HepG2 (cell line): ENCODE data around the gene SLC1A4. TPM values are rescaled to one million over a fixed set of nuclear protein-coding genes. Genes with fewer than 3 reads are reported as not detected.
A peak's percentile ranks its signal among the peaks of the same experiment; 100 is the strongest.

Experiments used
- ASH2L ChIP-seq: fragments of 300-600, 200-600 bp; sonication (generic); IDR thresholded peaks from 2 replicates; pipeline ENCODE4 v1.7.0; 2017; ENCODE audit warnings: low read depth, mild to moderate bottlenecking, moderate library complexity, mixed read lengths, low read length; ENCODE audit not compliant: insufficient read length
- CBX5 ChIP-seq: sonication (generic); formaldehyde crosslinking; IDR thresholded peaks from 2 replicates; pipeline ENCODE4 v1.4.0; 2020; ENCODE audit warnings: missing genetic modification reagents, borderline replicate concordance
- CREM ChIP-seq, 2 experiments: sonication (generic) in 1 of 2; formaldehyde crosslinking in 1 of 2; IDR thresholded peaks; 2 replicates each; pipeline versions ENCODE4 v1.4.0 to v1.6.1; 2016 to 2020; ENCODE audit warnings: antibody characterized with exemption in 1 of 2, mild to moderate bottlenecking in 1 of 2, missing genetic modification reagents in 1 of 2
- HOXA9 ChIP-seq: sonication (generic); formaldehyde crosslinking; IDR thresholded peaks from 2 replicates; pipeline ENCODE4 v1.8.1; 2022; ENCODE audit warnings: missing genetic modification reagents, mild to moderate bottlenecking, moderate library complexity, borderline replicate concordance
- NR3C1 ChIP-seq: sonication (generic); formaldehyde crosslinking; IDR thresholded peaks from 2 replicates; pipeline ENCODE4 v1.4.0; 2020; ENCODE audit warnings: missing genetic modification reagents
- PTBP1 ChIP-seq: fragments of 200-400 bp; formaldehyde crosslinking; IDR thresholded peaks from 2 replicates; pipeline ENCODE4 v1.6.1; 2018; ENCODE audit warnings: low read length, low read depth; ENCODE audit not compliant: poor library complexity, severe bottlenecking
- REXO4 ChIP-seq: sonication (generic); formaldehyde crosslinking; IDR thresholded peaks from 2 replicates; pipeline ENCODE4 v1.8.0; 2022; ENCODE audit warnings: missing genetic modification reagents, mild to moderate bottlenecking, borderline replicate concordance
- ZBTB20 ChIP-seq: sonication (generic); formaldehyde crosslinking; IDR thresholded peaks from 2 replicates; pipeline ENCODE4 v1.8.1; 2023; ENCODE audit warnings: missing genetic modification reagents, low read depth, mild to moderate bottlenecking, borderline replicate concordance
- ZC3H4 ChIP-seq: sonication (generic); formaldehyde crosslinking; IDR thresholded peaks from 2 replicates; pipeline ENCODE4 v1.4.0; 2020; ENCODE audit warnings: missing genetic modification reagents, borderline replicate concordance
- ZNF17 ChIP-seq: sonication (generic); formaldehyde crosslinking; IDR thresholded peaks from 2 replicates; pipeline ENCODE4 v1.5.0; 2020; ENCODE audit warnings: mild to moderate bottlenecking, missing genetic modification reagents
- ZNF350 ChIP-seq: sonication (generic); formaldehyde crosslinking; IDR thresholded peaks from 2 replicates; pipeline ENCODE4 v1.4.0; 2020; ENCODE audit warnings: mild to moderate bottlenecking, low read depth, missing genetic modification reagents, borderline replicate concordance
- ZNF569 ChIP-seq: sonication (generic); formaldehyde crosslinking; IDR thresholded peaks from 2 replicates; pipeline ENCODE4 v1.5.0; 2020; ENCODE audit warnings: mild to moderate bottlenecking, missing genetic modification reagents, moderate library complexity, borderline replicate concordance
- ZNF776 ChIP-seq: sonication (generic); formaldehyde crosslinking; IDR thresholded peaks from 2 replicates; pipeline ENCODE4 v1.4.0; 2020; ENCODE audit warnings: mild to moderate bottlenecking, missing genetic modification reagents
- polyA plus RNA-seq, 8 experiments: library from polyadenylated mRNA; depleted of rRNA in 3 of 8; stranded (reverse) in 7 of 8; unstranded in 1 of 8; fragments of >200 nt; fragmentation: Illumina TruSeq in 4 of 8; extraction: Trizol in 4 of 8; gene quantifications; 2 replicates each; pipeline versions ENCODE4 v1.2.1 to v1.2.3, GENCODE V29; 2011 to 2016; ENCODE audit warnings: low read depth in 4 of 8, missing spikeins in 1 of 8, mixed read lengths in 1 of 8; ENCODE audit not compliant: insufficient read depth in 1 of 8
- total RNA-seq, 5 experiments: library from RNA; depleted of rRNA; stranded (reverse); fragments of >200 nt; fragmentation: Illumina TruSeq; extraction: Trizol; gene quantifications; 2 replicates each; pipeline ENCODE4 v1.2.3, GENCODE V29; 2016; ENCODE audit warnings: low read depth in 1 of 5
- TF ChIP-seq, protein P1 (sequence below): sonication (generic); formaldehyde crosslinking; IDR thresholded peaks from 2 replicates; pipeline ENCODE4 v1.8.0; 2022; ENCODE audit warnings: mild to moderate bottlenecking, missing genetic modification reagents, moderate library complexity

The SLC1A4 gene
- total and polyA plus RNA-seq, 2 of the 13 experiments (the other 11 are each of a cell fraction or from before 2014, with no cell fraction given) = 21.0 to 39.6 TPM

DNA sequence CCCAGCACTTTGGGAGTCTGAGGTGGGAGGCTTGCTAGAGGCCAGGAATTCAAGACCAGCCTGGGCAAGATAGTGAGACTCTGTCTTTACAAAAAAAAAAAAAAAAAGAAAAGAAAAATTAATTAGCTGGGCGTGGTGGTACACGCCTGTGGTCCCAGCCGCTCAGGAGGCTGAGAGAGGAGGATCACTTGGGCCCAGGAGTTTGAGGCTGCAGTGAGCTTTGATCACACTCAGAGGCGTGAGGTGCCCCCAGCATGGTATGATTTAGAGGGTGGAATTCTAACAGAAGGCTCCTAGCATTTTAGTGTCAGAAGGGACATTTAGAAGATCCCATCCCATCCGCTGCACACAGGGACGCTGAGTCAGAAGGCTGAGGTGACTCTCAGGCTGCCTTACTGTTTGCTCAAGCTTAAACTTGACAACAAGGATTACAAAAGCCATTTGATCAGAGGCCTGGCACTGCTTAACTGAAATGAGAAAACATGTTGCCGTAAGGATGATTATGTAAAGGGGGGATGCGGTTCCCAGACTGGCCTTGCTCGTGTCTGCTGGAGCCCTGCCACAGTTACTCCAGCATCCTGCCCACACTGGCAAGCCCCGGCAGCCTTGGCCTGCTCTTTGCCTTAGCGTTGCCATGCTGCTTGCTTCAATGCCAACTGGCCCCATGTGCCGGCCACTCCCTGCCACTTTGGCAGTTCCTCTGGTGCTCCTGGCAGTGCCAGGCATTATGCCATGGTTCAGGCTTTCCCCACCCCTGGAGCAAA lies 45.6 kb upstream of the SLC1A4 start (continued):
- TF ChIP-seq CREM (IDR thresholded peaks at IDR 0.05) = peak; percentile 50
- no peak for TF ChIP-seq CREM (CRISPR knock-in tag; IDR thresholded peaks at IDR 0.05)
- no peak for TF ChIP-seq NR3C1 (CRISPR knock-in tag)
- no peak for TF ChIP-seq ZNF350 (CRISPR knock-in tag)
- 0 out of 2 replicates have a peak, but pooled peaks have one; percentile 34 for TF ChIP-seq ZBTB20 (CRISPR knock-in tag)
- TF ChIP-seq ZC3H4 (CRISPR knock-in tag) = no peak
- no peak for TF ChIP-seq HOXA9 (CRISPR knock-in tag)
- no peak for TF ChIP-seq ZNF17 (CRISPR knock-in tag)
- TF ChIP-seq CBX5 (CRISPR knock-in tag) = no peak; the same call in 1 of the 2 replicates
- no peak for TF ChIP-seq REXO4 (CRISPR knock-in tag)
- TF ChIP-seq ZNF776 (CRISPR knock-in tag) = no peak
- TF ChIP-seq ZNF569 (CRISPR knock-in tag) = no peak
- no peak for TF ChIP-seq PTBP1
- TF ChIP-seq, protein P1, sequence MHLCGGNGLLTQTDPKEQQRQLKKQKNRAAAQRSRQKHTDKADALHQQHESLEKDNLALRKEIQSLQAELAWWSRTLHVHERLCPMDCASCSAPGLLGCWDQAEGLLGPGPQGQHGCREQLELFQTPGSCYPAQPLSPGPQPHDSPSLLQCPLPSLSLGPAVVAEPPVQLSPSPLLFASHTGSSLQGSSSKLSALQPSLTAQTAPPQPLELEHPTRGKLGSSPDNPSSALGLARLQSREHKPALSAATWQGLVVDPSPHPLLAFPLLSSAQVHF (CRISPR knock-in tag) = no peak
- peak; percentile 33 for TF ChIP-seq ASH2L
